Measurements from ENCODE around the gene TRPV6. TPM values are rescaled to one million over a fixed set of nuclear protein-coding genes. Genes with fewer than 3 reads are reported as not detected.

TRPV6 gene
- total RNA-seq, 3 donors from 2014 or later (not counting 1 experiment from before 2014, with no cell fraction given) = not detected

DNA sequence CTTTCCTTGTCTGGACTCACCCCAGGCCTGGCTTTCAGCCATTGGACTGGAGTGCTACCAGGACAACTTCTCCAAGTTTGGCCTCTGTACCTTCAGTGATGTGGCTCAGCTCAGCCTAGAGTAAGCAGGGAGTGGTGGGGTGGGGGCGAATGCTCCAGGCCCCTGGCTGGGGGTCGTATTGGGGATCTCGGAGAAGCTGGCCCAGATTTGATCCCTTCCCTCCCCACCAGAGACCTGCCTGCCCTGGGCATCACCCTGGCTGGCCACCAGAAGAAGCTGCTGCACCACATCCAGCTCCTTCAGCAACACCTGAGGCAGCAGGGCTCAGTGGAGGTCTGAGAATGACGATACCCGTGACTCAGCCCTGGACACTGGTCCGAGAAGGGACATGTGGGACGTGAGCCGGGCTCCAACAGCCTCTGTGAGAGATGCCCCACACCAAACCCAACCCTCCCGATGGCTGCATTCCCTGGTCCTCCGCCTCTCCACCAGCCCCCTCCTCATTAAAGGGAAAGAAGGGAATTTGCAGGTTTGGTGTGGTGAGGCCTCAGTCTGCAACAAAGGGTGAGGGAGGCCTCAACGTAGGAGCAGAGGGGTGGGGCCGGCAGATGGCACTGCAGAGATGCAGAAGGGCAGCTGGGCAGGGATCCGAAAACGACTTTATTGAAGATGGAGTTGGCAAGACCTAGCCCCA, 14.8 kb downstream of the TRPV6 start:
- no peak for DNase-seq
- Mint-ChIP-seq H3K4me3 (no peak overlapping the region), H3K4me1 (no peaks in the 10 kb centered on the region), H3K27me3 (ENCODE audit: low read depth in 2 of 2) (no peaks in the 10 kb centered on the region), H3K27ac (no peak overlapping the region), H3K9me3 (no peaks in the 10 kb centered on the region), H3K36me3 (no peaks in the 10 kb centered on the region)
- H3K27me3 ChIP-seq (ENCODE audit: control insufficient read depth, insufficient read depth, low read length) = no peaks in the 10 kb centered on the region
- TF ChIP-seq, protein P1, sequence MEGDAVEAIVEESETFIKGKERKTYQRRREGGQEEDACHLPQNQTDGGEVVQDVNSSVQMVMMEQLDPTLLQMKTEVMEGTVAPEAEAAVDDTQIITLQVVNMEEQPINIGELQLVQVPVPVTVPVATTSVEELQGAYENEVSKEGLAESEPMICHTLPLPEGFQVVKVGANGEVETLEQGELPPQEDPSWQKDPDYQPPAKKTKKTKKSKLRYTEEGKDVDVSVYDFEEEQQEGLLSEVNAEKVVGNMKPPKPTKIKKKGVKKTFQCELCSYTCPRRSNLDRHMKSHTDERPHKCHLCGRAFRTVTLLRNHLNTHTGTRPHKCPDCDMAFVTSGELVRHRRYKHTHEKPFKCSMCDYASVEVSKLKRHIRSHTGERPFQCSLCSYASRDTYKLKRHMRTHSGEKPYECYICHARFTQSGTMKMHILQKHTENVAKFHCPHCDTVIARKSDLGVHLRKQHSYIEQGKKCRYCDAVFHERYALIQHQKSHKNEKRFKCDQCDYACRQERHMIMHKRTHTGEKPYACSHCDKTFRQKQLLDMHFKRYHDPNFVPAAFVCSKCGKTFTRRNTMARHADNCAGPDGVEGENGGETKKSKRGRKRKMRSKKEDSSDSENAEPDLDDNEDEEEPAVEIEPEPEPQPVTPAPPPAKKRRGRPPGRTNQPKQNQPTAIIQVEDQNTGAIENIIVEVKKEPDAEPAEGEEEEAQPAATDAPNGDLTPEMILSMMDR (IDR thresholded peaks at IDR 0.05) = no peak
- H3K27ac ChIP-seq (ENCODE audit: low read length) = no peak overlapping the region
- H3K4me3 ChIP-seq (ENCODE audit: low read length) = no peak overlapping the region
- no peaks in the 10 kb centered on the region for H3K36me3 ChIP-seq (ENCODE audit: control insufficient read depth, insufficient read depth, low read length)
- ATAC-seq = no peak
- WGBS (ENCODE audit: insufficient coverage) = 89% methylated on average over 13 of the region's 14 CpGs
- intact Hi-C loops (cut with micrococcal nuclease) = no loop called here
- no peaks in the 10 kb centered on the region for H3K4me1 ChIP-seq (ENCODE audit: control insufficient read depth, insufficient read depth, low read length)
- H3K9me3 ChIP-seq (ENCODE audit: control insufficient read depth, insufficient read depth, low read length) = no peaks in the 10 kb centered on the region

GRCh38 chr7:142870147-142870559, 15.4 kb downstream of the TRPV6 start:
- TF ChIP-seq, protein P1 (IDR thresholded peaks at IDR 0.05) = no peak
- Mint-ChIP-seq H3K4me1 (no peaks in the 10 kb centered on the region), H3K27ac (no peak overlapping the region), H3K27me3 (ENCODE audit: low read depth in 2 of 2) (no peaks in the 10 kb centered on the region), H3K36me3 (no peaks in the 10 kb centered on the region), H3K9me3 (no peaks in the 10 kb centered on the region), H3K4me3 (no peak overlapping the region)
- Histone ChIP-seq H3K27me3 (ENCODE audit: control insufficient read depth, insufficient read depth, low read length) (no peaks in the 10 kb centered on the region), H3K9me3 (ENCODE audit: control insufficient read depth, insufficient read depth, low read length) (no peaks in the 10 kb centered on the region), H3K4me1 (ENCODE audit: control insufficient read depth, insufficient read depth, low read length) (no peaks in the 10 kb centered on the region), H3K4me3 (ENCODE audit: low read length) (no peak overlapping the region), H3K36me3 (ENCODE audit: control insufficient read depth, insufficient read depth, low read length) (no peaks in the 10 kb centered on the region), H3K27ac (ENCODE audit: low read length) (no peak overlapping the region)
- WGBS (ENCODE audit: insufficient coverage) = 91% methylated on average over 8 of the region's 8 CpGs
- intact Hi-C loops (cut with micrococcal nuclease) = no loop called here
- ATAC-seq (no peak), DNase-seq (no peak)

GRCh38 chr7:142869434-142869833, 16.1 kb downstream of the TRPV6 start:
- ATAC-seq (no peak), DNase-seq (no peak)
- Histone ChIP-seq H3K4me1 (ENCODE audit: control insufficient read depth, insufficient read depth, low read length) (no peaks in the 10 kb centered on the region), H3K36me3 (ENCODE audit: control insufficient read depth, insufficient read depth, low read length) (no peaks in the 10 kb centered on the region), H3K4me3 (ENCODE audit: low read length) (no peak overlapping the region), H3K9me3 (ENCODE audit: control insufficient read depth, insufficient read depth, low read length) (no peaks in the 10 kb centered on the region), H3K27ac (ENCODE audit: low read length) (no peak overlapping the region), H3K27me3 (ENCODE audit: control insufficient read depth, insufficient read depth, low read length) (no peaks in the 10 kb centered on the region)
- no peak overlapping the region for H3K4me3 Mint-ChIP-seq
- no peaks in the 10 kb centered on the region for H3K4me1 Mint-ChIP-seq
- WGBS (ENCODE audit: insufficient coverage) = 87% methylated on average over 2 of the region's 2 CpGs
- no peaks in the 10 kb centered on the region for H3K27me3 Mint-ChIP-seq (ENCODE audit: low read depth in 2 of 2)
- TF ChIP-seq, protein P1 (IDR thresholded peaks at IDR 0.05) = no peak
- no peak overlapping the region for H3K27ac Mint-ChIP-seq
- H3K9me3 Mint-ChIP-seq = no peaks in the 10 kb centered on the region
- H3K36me3 Mint-ChIP-seq = no peaks in the 10 kb centered on the region
- intact Hi-C loops (cut with micrococcal nuclease) = no loop called here

DNA sequence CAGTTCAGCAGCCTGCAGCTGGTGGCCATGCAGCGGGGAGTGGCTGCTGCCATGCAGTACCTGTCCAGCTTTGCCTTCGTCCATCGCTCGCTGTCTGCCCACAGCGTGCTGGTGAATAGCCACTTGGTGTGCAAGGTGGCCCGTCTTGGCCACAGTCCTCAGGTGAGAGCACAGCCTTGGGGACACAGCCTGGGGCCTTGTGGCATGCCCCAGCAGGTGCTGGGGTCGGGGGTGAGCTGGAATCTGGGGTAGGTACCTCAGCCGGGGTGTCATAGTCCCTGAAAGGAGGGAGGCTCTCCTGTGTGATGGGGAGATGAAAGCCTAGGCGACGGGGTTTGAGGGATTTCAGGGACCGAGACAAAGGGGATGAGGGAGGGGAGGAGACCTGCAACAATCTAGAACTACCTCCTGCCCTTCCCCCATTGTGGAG, 16.5 kb downstream of the TRPV6 start:
- no peak for ATAC-seq
- Mint-ChIP-seq H3K27ac (no peak overlapping the region), H3K9me3 (no peaks in the 10 kb centered on the region), H3K4me3 (no peak overlapping the region), H3K27me3 (ENCODE audit: low read depth in 2 of 2) (no peaks in the 10 kb centered on the region), H3K4me1 (no peaks in the 10 kb centered on the region), H3K36me3 (no peaks in the 10 kb centered on the region)
- Histone ChIP-seq H3K36me3 (ENCODE audit: control insufficient read depth, insufficient read depth, low read length) (no peaks in the 10 kb centered on the region), H3K4me3 (ENCODE audit: low read length) (no peak overlapping the region), H3K9me3 (ENCODE audit: control insufficient read depth, insufficient read depth, low read length) (no peaks in the 10 kb centered on the region), H3K27ac (ENCODE audit: low read length) (no peak overlapping the region), H3K4me1 (ENCODE audit: control insufficient read depth, insufficient read depth, low read length) (no peaks in the 10 kb centered on the region), H3K27me3 (ENCODE audit: control insufficient read depth, insufficient read depth, low read length) (no peaks in the 10 kb centered on the region)
- intact Hi-C loops (cut with micrococcal nuclease) = no loop called here
- 92% methylated on average over 8 of the region's 11 CpGs for WGBS (ENCODE audit: insufficient coverage)
- TF ChIP-seq, protein P1 (IDR thresholded peaks at IDR 0.05) = no peak
- no peak for DNase-seq

All from natural killer cell (primary cell).